ENCODE data around the gene SLC35G4.
"Not testable (repeated sequence)": the region's sequence is repeated elsewhere in the genome, so short reads cannot be mapped to it uniquely, and the experiment has no call there.

SLC35G4 gene

DNA sequence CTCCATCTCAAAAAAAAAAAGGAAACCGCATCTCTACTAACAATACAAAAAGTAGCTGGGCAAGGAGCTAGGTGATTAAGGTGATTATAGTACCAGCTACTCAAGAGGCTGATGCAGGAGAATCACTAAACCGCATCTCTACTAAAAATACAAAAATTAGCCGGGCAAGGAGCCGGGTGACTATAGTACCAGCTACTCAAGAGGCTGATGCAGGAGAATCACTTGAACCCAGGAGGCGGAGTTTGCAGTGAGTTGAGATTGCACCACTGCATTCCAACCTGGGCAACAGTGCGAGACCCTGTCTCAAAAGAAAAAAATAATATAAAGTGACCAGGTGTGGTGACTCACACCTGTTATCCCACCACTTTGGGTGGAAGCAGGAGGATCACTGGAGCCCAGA, 5.6 kb downstream of the SLC35G4 start:
- not testable (repeated sequence) for DNase-seq

- not testable (repeated sequence) for DNase-seq
Observed at GRCh38 chr18:11647310-11647709, 37.9 kb downstream of the SLC35G4 start.

- DNase-seq, result not testable (repeated sequence)
Observed at GRCh38 chr18:11647804-11648203, 38.4 kb downstream of the SLC35G4 start.

GRCh38 chr18:11649839-11650238, 40.4 kb downstream of the SLC35G4 start:
- no peak for DNase-seq

- no peak for DNase-seq
Observed at GRCh38 chr18:11651899-11652298, 42.5 kb downstream of the SLC35G4 start.

DNA sequence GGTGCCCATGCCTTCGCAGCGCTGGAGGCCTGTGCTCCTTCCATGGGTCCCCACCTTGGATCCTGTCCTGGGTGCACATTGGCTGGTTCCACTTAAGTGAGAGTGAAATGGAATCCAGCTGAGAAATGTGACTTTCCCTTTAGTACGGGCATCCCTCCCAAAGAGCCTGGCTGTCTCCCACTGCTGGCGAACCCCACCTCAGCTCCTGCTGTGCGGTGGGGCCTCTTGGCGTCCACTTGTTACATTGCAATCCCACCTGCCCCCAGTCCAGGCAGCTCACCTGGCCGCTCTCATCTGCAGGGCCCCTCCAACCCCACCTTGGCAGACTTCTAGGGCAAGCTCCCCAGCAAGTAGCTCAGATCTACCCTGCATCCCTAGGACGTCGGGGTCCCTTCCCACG, 44.1 kb downstream of the SLC35G4 start:
- no peak for DNase-seq

DNA sequence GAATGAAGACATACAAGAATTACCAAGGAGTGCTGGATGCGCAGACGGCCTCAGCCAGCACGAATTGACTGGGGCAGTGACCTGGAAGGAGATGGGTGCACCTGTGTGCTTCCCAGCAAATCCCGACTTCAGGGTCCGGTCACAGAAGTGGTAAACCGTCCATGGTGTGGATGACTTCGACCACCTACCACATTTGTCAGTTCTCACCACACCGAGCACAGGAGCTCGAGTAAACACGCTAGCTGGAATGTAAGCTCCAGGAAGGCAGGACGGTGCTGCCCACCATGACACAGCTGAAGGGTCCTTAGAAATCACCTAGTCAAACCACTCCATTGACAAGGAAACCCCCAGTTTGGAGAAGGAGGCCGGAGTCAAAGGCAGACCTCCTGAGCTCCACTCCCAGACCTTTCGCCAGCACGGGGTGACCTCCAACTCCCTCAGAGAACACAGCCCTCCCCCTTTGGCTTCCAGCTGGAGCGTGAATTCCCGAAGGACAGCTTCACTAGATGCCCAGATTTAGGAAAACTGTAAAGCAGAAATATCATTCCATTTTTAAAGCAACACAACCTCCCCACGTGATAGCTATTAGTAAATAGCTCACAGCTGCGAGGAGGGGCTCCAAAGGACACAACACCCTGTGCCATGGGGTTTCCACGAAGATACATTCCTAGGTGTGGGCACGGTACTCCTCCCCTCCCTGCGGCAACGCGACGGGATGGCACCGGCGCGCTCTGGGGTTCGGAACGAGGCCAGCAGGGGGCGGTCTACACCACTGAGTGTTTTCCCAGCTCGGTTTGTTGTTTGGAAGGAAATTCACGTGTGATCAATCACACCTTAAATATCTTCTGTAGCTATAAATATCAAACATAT, 45.6 kb downstream of the SLC35G4 start:
- DNase-seq, result peak; percentile 51

- no peak for DNase-seq
Observed at GRCh38 chr18:11655606-11655932, 46.2 kb downstream of the SLC35G4 start.

DNA sequence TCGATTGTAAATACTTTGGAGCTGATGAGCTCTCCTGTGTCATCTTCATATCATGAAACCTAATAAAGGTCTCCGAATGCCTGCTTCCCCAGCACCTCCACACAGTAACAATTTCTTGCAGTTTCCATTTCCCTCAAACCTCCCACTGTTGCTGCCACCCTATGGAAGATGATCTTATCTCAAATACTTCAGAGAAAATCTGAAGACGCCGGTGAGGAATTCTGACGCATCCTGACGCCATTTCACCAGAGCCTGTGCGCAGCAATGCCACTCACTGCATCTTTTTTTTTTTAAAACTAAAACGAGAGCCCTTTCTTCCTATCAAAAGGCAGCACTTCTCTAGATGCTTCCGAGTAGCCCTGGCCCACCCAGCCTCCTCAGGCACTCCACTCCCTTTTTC, 47.8 kb downstream of the SLC35G4 start:
- DNase-seq, result no peak

DNA sequence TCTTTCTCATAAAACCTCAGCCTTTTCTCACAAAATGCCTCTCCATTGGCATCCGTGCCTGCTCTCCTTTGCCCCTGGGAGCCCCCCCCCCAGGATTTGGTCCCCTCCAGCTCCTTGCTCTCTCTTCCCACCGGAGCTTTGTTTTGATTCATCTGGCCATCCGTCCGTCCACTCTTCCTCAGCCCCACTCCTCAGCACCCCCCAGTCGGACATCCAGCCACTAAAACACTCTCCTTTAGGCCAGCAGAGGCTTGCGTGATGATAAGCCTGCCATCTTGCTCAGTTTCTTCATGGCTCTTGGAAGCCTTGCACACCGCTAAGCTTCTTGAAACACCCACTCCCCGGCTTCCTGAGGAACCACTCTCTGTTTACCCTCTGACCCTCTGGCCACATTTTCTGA, 48.2 kb downstream of the SLC35G4 start:
- DNase-seq, result no peak

DNA sequence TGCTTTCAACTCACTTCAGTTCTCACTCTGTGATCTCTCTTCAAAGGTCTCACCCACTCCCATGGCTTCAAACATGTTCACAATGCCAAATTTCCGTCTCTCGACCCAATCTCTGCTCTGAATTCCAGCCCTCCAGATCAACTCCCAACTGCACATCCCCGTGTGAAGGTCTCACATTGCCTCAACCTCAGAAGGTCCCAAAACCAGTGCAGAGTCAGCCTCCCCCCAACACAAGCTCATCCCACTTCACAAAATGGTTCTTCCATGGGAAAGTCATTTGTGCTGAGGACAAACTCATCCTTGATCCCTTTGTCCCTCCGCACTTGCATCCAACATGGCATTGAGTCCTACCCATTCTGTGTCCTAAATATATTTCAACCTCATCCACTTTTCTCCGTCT, 48.6 kb downstream of the SLC35G4 start:
- no peak for DNase-seq

DNA sequence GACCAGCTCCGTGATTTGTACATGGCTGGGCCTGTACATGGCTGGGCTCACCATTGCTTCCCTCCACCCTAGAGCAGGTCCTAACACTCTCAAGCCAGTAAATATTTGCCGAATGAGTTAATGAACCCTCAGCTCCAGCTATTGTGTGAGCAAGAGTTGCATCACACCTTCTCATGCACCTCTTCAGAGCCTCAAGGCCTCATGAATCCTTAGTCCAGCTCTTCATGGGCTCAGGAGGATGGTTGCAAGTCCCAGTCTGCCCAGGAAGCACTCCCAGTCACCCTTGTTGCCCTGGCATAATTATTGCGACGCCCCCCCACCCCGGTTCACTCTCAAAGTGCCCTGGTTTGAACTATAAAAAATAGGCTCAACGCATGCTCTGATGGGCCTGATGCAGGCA, 49.6 kb downstream of the SLC35G4 start:
- DNase-seq, result no peak
